ENCODE results near the gene LRRIQ1. TPM values are rescaled to one million over a fixed set of nuclear protein-coding genes. Genes with fewer than 3 reads are reported as not detected.
A peak's percentile ranks its signal among the peaks of the same experiment; 100 is the strongest.

Gene LRRIQ1
- 1 to 10 TPM; 1.3 to 6.8 (median 4.4) TPM for total RNA-seq

- H3K4me3 ChIP-seq (replicated peaks in 1 of 3): peak within 1 kb of the TSS; percentile 28 to 85 (median 31)
- no peaks in the 10 kb centered on the region for H3K27me3 ChIP-seq
- peak; percentile 83 to 84 for DNase-seq
- intact Hi-C loops (cut with DNase I): no loop called here
- H3K27ac ChIP-seq: no peak within 1 kb of the TSS
- H3K36me3 ChIP-seq: no peaks in the 10 kb centered on the region
- H3K9me3 ChIP-seq: no peaks in the 10 kb centered on the region
- no peaks in the 10 kb centered on the region for H3K4me1 ChIP-seq
- 1 to 2% methylated on average over 22 of the region's 22 CpGs for WGBS, 2 donors
- no peak for TF ChIP-seq POLR2A (IDR thresholded peaks at IDR 0.05)
- TF ChIP-seq, protein P1, sequence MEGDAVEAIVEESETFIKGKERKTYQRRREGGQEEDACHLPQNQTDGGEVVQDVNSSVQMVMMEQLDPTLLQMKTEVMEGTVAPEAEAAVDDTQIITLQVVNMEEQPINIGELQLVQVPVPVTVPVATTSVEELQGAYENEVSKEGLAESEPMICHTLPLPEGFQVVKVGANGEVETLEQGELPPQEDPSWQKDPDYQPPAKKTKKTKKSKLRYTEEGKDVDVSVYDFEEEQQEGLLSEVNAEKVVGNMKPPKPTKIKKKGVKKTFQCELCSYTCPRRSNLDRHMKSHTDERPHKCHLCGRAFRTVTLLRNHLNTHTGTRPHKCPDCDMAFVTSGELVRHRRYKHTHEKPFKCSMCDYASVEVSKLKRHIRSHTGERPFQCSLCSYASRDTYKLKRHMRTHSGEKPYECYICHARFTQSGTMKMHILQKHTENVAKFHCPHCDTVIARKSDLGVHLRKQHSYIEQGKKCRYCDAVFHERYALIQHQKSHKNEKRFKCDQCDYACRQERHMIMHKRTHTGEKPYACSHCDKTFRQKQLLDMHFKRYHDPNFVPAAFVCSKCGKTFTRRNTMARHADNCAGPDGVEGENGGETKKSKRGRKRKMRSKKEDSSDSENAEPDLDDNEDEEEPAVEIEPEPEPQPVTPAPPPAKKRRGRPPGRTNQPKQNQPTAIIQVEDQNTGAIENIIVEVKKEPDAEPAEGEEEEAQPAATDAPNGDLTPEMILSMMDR (IDR thresholded peaks at IDR 0.05): no peak
These were observed at the start of gene LRRIQ1, which contains the start of gene TSPAN19 for GRCh38 chr12:85036234-85036707. LRRIQ1 (plus strand) TSS chr12:85036351; CDS start chr12:85038177, 1,826 bp downstream. TSPAN19 (minus strand) TSS chr12:85036277; CDS start chr12:85029946, 6,331 bp downstream.

DNA sequence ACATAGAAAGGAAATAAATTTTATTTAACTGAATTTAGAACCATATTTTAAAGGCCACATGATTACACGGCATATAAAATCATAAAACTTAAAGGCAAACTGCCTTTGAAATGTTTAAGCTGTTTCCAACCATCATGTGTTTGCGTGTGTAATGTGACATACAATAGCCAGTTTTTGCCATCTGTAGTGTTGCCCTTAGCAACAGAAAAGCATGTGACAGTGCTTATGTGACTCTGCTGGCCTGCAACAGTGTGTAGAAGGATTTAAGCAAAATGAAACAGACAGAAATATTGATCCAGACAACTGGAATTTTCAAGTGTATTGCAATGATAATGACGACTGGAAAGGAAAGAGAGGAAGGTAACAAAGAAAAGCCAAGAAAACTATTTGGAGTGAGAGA is 49.6 kb upstream of the LRRIQ1 start:
- DNase-seq: no peak
- no peaks in the 10 kb centered on the region for H3K9me3 ChIP-seq
- intact Hi-C loops (cut with DNase I): no loop called here
- no peaks in the 10 kb centered on the region for H3K36me3 ChIP-seq
- 72 to 74% methylated on average over 3 of the region's 3 CpGs for WGBS, 2 donors
- no peak overlapping the region for H3K27ac ChIP-seq
- TF ChIP-seq, protein P1 (IDR thresholded peaks at IDR 0.05): no peak
- no peak for TF ChIP-seq POLR2A (IDR thresholded peaks at IDR 0.05)
- H3K27me3 ChIP-seq: no peaks in the 10 kb centered on the region
- H3K4me1 ChIP-seq: no peaks in the 10 kb centered on the region
- no peak overlapping the region for H3K4me3 ChIP-seq (replicated peaks in 1 of 3)

DNA sequence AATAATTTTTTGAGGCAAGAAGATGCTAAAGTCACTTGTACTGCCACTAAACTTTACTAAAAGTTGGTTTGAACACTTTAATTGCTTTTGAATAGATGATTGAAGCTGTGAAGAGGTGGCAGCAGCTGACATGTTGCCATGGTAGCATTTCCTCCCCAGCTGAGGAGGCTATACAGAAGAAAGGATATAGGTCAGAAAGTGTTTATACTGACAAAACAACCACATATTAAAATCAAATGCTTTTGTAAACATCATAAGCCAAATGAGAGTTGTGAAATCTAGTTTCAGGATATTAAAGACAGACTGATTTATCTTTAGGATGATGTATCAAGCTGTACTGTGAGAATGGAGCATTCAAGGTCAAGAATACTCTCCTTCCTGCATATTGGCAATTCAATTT is 41.7 kb upstream of the LRRIQ1 start:
- Histone ChIP-seq H3K36me3 (no peaks in the 10 kb centered on the region), H3K4me3 (replicated peaks in 1 of 3) (no peak overlapping the region), H3K4me1 (no peaks in the 10 kb centered on the region), H3K27me3 (no peaks in the 10 kb centered on the region), H3K27ac (no peak overlapping the region), H3K9me3 (no peaks in the 10 kb centered on the region)
- TF ChIP-seq, protein P1 (IDR thresholded peaks at IDR 0.05): no peak
- no peak for TF ChIP-seq POLR2A (IDR thresholded peaks at IDR 0.05)
- no peak for DNase-seq
- intact Hi-C loops (cut with DNase I): no loop called here

DNA sequence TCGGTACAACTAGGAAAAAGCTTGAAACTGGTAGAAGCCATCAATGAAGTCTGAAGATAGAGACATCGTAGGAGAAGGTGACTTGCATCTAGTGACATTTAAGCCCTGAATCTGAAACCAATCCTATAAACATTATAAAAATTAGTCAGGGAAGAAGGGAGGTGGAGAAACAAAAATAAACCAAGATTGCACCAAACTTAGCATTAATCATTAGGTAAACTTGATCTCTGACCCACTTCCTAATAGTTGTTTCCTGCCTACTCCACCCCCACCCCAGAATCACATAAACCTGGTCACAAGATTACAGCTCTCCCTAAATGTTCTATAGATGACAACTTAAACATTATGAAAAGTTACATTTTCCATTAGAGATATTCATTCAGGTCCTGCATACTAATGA is 40.5 kb upstream of the LRRIQ1 start:
- 76 to 80% methylated on average over 2 of the region's 2 CpGs for WGBS, 2 donors
- DNase-seq: no peak
- H3K27me3 ChIP-seq: no peaks in the 10 kb centered on the region
- H3K27ac ChIP-seq: no peak overlapping the region
- no peaks in the 10 kb centered on the region for H3K4me1 ChIP-seq
- no peak overlapping the region for H3K4me3 ChIP-seq (replicated peaks in 1 of 3)
- TF ChIP-seq, protein P1 (IDR thresholded peaks at IDR 0.05): no peak
- TF ChIP-seq POLR2A (IDR thresholded peaks at IDR 0.05): no peak
- intact Hi-C loops (cut with DNase I): no loop called here
- H3K36me3 ChIP-seq: no peaks in the 10 kb centered on the region
- no peaks in the 10 kb centered on the region for H3K9me3 ChIP-seq

DNA sequence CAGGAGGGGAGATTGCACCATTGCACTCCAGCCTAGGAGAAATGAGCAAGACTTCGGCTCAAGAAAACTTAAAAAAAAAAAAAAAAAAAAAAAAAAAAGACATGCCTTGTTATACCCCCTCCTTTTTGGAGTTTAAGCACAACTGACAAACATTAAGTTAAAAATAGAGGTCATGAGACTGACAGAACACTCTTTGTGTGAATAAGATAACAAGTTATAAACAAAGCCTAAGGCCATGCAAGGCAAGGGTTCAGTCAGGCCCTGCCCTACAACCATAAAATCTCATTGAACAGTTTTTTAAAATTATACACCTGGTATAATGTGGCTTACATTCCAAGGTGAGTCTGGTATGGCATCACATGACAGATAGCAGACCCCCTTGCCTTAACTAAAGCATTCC is 39.4 kb upstream of the LRRIQ1 start:
- Histone ChIP-seq H3K27me3 (no peaks in the 10 kb centered on the region), H3K27ac (no peak overlapping the region), H3K4me3 (replicated peaks in 1 of 3) (no peak overlapping the region), H3K36me3 (no peaks in the 10 kb centered on the region), H3K9me3 (no peaks in the 10 kb centered on the region), H3K4me1 (no peaks in the 10 kb centered on the region)
- no peak for DNase-seq
- intact Hi-C loops (cut with DNase I): no loop called here
- no peak for TF ChIP-seq POLR2A (IDR thresholded peaks at IDR 0.05)
- TF ChIP-seq, protein P1 (IDR thresholded peaks at IDR 0.05): no peak
- 58 to 79% methylated on average over 1 of the region's 1 CpG for WGBS, 2 donors

Data from thyroid gland (tissue), 4 donors.